Transverse colon (tissue), 4 donors: ENCODE results near the gene COL6A2.

Experiments used
- EP300 ChIP-seq: sonication (generic); formaldehyde crosslinking; IDR thresholded peaks from one replicate; pipeline ENCODE4 v1.6.1; 2017; ENCODE audit warnings: antibody characterized with exemption, low read depth
- POLR2A ChIP-seq: fragments of 450-650 bp; IDR thresholded peaks from one replicate; pipeline ENCODE4 v1.6.1; 2016; ENCODE audit warnings: antibody characterized with exemption, mild to moderate bottlenecking, moderate library complexity
- POLR2AphosphoS5 ChIP-seq, 3 donors: sonication (generic); formaldehyde crosslinking; IDR thresholded peaks; one replicate each; pipeline ENCODE4 v1.6.1; 2016; ENCODE audit warnings: antibody characterized with exemption in 3 of 3
- TF ChIP-seq, protein P1 (sequence below), 5 experiments: fragments of 200-600 bp in 3 of 5; fragments of 450-650 bp in 2 of 5; sonication (generic) in 3 of 5; IDR thresholded peaks; 1 replicate in 2 of 5; 2 replicates in 3 of 5; pipeline ENCODE4 v1.5.1; 2016 to 2017; ENCODE audit warnings: antibody characterized with exemption in 5 of 5, inconsistent platforms in 3 of 5, mild to moderate bottlenecking in 2 of 5, moderate library complexity in 1 of 5

DNA sequence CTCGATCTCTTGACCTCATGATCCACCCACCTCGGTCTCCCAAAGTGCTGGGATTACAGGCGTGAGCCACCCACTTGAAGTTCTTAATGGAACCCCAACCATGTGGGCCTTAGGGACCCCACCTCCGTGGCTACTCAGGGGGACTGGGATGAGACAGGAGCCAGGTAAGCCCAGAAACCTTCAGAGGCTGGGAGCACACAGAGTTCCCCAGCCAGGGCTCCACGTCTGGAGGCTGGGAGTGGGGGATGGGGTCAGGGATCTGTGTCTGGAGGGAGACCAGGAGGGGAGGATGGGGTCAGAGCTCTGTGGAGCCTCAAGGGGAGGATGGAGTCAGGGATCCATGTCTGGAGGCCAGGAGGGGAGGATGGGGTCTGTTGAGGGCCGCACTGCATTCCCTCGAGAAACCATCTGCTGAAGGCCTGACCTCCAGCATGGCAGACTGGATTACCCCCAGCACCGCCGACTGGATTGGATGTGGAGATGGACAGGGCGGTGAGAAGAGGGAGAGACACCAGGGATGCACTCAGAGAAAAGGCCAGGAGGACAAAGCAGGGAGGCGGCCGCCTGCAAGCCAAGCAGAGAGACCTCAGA is 59.6 kb downstream of the COL6A2 start:
- TF ChIP-seq POLR2AphosphoS5 (IDR thresholded peaks at IDR 0.05): no peak
- TF ChIP-seq, protein P1, sequence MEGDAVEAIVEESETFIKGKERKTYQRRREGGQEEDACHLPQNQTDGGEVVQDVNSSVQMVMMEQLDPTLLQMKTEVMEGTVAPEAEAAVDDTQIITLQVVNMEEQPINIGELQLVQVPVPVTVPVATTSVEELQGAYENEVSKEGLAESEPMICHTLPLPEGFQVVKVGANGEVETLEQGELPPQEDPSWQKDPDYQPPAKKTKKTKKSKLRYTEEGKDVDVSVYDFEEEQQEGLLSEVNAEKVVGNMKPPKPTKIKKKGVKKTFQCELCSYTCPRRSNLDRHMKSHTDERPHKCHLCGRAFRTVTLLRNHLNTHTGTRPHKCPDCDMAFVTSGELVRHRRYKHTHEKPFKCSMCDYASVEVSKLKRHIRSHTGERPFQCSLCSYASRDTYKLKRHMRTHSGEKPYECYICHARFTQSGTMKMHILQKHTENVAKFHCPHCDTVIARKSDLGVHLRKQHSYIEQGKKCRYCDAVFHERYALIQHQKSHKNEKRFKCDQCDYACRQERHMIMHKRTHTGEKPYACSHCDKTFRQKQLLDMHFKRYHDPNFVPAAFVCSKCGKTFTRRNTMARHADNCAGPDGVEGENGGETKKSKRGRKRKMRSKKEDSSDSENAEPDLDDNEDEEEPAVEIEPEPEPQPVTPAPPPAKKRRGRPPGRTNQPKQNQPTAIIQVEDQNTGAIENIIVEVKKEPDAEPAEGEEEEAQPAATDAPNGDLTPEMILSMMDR (IDR thresholded peaks at IDR 0.05): no peak
- TF ChIP-seq POLR2A: no peak
- TF ChIP-seq EP300: no peak
